Smooth muscle cell (in vitro differentiated cells): Measurements from ENCODE around the gene IRF5. TPM values are rescaled to one million over a fixed set of nuclear protein-coding genes. Genes with fewer than 3 reads are reported as not detected.

Source experiments
- DNase-seq: peaks from one replicate; lab custom pipeline; 2025; ENCODE audit not compliant: unreplicated experiment; lab: John Stamatoyannopoulos, UW
- H2AFZ ChIP-seq: fragments of 200-600 bp; sonication (generic); 2 replicates; pipeline ENCODE4 v1.6.0; 2016; ENCODE audit warnings: antibody characterized with exemption, low read depth, mild to moderate bottlenecking
- H3F3A ChIP-seq: fragments of 200-600 bp; sonication (generic); 2 replicates; pipeline ENCODE4 v1.6.0; 2017; ENCODE audit warnings: antibody characterized with exemption, low read depth
- H3K27ac ChIP-seq: fragments of 200-600 bp; sonication (generic); 2 replicates; pipeline ENCODE4 v1.5.1; 2016; ENCODE audit warnings: low read depth, mild to moderate bottlenecking
- H3K27me3 ChIP-seq: fragments of 200-600 bp; sonication (generic); 2 replicates; pipeline ENCODE4 v1.6.1; 2016; ENCODE audit warnings: low read depth, mild to moderate bottlenecking
- H3K36me3 ChIP-seq: fragments of 200-600 bp; sonication (generic); 2 replicates; pipeline ENCODE4 v1.5.1; 2016; ENCODE audit warnings: low read depth
- H3K4me1 ChIP-seq: fragments of 200-600 bp; sonication (generic); 2 replicates; pipeline ENCODE4 v1.5.1; 2016; ENCODE audit warnings: low read depth
- H3K4me2 ChIP-seq: fragments of 200-600 bp; sonication (generic); 2 replicates; pipeline ENCODE4 v1.6.0; 2016; ENCODE audit warnings: mild to moderate bottlenecking
- H3K4me3 ChIP-seq: fragments of 200-600 bp; sonication (generic); 2 replicates; pipeline ENCODE4 v1.5.1; 2016; ENCODE audit warnings: mild to moderate bottlenecking
- H3K79me2 ChIP-seq: fragments of 200-600 bp; sonication (generic); 2 replicates; pipeline ENCODE4 v1.6.0; 2016; ENCODE audit warnings: low read depth, mild to moderate bottlenecking
- H3K9ac ChIP-seq: fragments of 200-600 bp; sonication (generic); 2 replicates; pipeline ENCODE4 v1.6.0; 2016; ENCODE audit warnings: low read depth
- H3K9me3 ChIP-seq: fragments of 200-600 bp; sonication (generic); replicated peaks from 2 replicates; pipeline ENCODE4 v1.5.1; 2016; ENCODE audit warnings: low read depth
- H4K20me1 ChIP-seq: fragments of 200-600 bp; sonication (generic); 2 replicates; pipeline ENCODE4 v1.6.0; 2016; ENCODE audit warnings: low read depth
- WGBS: methylation state at CpG from one replicate; pipeline ENCODE4 v1.1.7; 2016; ENCODE audit warnings: low lambda C conversion rate; 5-methylcytosine and 5-hydroxymethylcytosine counted together
- polyA plus RNA-seq: library from polyadenylated mRNA; unstranded; fragments of >200 nt; fragmentation: Nextera tagmentation; extraction: Ambion mirVana; gene quantifications from 2 replicates; pipeline ENCODE4 v1.2.1, GENCODE V29; 2016
- total RNA-seq: library from RNA; depleted of rRNA; stranded (reverse); fragments of >200 nt; gene quantifications from 2 replicates; pipeline ENCODE4 v1.2.3, GENCODE V29; 2014
- TF ChIP-seq, protein P1 (sequence below): fragments of 200-600 bp; sonication (generic); IDR thresholded peaks from 2 replicates; pipeline ENCODE4 v1.5.1; 2017; ENCODE audit warnings: borderline replicate concordance, mild to moderate bottlenecking, antibody characterized with exemption; ENCODE audit not compliant: insufficient read depth, poor library complexity, severe bottlenecking

Gene IRF5
- total and polyA plus RNA-seq, 2 experiments from 2014 or later, result 0.35 to 0.76 TPM

DNA sequence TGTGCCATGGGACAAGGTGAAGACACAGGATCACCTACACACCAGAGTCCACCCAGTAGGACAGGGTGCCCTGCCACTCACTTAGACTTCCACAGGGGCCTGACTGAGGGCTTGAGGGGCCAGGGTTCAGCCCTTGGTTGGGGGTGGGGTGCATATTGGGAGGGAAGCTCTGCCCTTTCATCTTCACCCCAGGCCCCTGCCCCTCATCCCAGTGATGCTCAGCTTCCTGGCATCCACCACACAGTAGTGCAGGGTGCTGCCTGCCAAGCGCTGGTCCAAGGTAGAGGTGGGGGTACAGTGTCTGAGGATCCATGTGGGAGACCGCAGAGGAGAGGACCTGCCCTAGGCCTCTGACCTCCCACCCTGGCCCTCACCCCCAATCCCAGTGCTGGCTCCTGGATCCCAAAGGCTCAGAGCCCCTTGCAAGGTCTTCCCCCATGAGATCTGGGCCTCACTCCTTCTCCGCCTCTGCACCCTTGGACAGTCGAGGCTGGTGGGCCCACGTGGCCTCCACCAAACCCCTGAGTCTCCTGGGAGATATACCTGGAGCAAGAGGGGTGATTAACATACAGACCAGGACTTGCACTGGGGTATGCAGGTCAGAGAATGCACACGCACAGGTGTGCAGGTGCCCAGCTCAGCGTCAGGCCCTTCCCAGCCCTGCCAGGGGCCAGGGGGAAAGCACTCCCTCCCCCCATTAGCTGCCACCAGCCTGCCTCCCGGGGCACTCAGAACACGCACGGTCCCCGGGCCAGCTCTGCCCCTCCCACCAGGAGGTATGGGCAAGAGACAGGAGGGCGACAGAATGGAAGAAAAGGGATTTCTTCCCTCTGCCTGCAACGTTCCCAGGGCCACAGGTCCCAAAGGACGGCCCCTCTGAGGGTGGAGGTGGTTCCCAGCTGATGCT, 8.6 kb upstream of the IRF5 start:
- H3F3A ChIP-seq, result no peaks in the 10 kb centered on the region
- H3K4me3 ChIP-seq, result no peak overlapping the region
- H3K79me2 ChIP-seq, result no peaks in the 10 kb centered on the region
- H3K9me3 ChIP-seq, result no peaks in the 10 kb centered on the region
- TF ChIP-seq, protein P1, sequence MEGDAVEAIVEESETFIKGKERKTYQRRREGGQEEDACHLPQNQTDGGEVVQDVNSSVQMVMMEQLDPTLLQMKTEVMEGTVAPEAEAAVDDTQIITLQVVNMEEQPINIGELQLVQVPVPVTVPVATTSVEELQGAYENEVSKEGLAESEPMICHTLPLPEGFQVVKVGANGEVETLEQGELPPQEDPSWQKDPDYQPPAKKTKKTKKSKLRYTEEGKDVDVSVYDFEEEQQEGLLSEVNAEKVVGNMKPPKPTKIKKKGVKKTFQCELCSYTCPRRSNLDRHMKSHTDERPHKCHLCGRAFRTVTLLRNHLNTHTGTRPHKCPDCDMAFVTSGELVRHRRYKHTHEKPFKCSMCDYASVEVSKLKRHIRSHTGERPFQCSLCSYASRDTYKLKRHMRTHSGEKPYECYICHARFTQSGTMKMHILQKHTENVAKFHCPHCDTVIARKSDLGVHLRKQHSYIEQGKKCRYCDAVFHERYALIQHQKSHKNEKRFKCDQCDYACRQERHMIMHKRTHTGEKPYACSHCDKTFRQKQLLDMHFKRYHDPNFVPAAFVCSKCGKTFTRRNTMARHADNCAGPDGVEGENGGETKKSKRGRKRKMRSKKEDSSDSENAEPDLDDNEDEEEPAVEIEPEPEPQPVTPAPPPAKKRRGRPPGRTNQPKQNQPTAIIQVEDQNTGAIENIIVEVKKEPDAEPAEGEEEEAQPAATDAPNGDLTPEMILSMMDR, result no peak
- H3K9ac ChIP-seq, result no peak overlapping the region
- peaks cover under 1% of the 10 kb centered on the region for H3K27me3 ChIP-seq
- no peak overlapping the region for H3K4me2 ChIP-seq
- DNase-seq, result no peak
- no peaks in the 10 kb centered on the region for H3K4me1 ChIP-seq
- no peaks in the 10 kb centered on the region for H3K36me3 ChIP-seq
- no peak overlapping the region for H2AFZ ChIP-seq
- no peak overlapping the region for H3K27ac ChIP-seq
- WGBS, result 87% methylated on average over 14 of the region's 14 CpGs
- H4K20me1 ChIP-seq, result no peaks in the 10 kb centered on the region

DNA sequence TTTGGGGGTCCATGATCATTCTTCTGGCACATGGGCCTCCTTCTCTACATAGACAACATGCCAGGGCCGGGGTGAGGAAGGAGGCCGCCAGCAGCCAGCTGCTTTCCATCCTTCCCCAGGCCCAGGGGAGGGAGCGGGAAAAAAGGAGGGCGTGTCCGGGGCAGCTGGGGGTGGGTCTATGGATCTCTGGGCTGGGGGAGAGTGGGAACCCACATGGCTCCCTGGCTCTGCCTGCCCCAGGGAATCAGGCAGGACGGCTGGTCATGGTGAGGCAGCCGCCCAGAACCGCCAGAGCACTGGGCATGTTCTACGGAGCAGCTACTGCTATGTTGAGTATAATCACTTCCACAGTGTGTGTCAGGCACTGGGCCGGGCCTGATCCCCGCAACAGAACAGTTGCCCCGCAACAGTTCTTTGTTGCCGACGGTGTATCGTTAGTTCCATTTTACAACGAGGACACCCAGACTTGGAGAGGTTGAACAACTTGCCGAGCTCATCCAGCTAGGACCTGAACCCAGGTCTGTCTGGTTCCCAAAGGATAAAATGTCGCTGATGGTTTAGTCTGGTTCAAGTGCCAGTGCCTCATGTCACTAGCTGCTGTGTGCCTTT, 6.4 kb upstream of the IRF5 start:
- H3K4me2 ChIP-seq, result no peak overlapping the region
- H2AFZ ChIP-seq, result no peak overlapping the region
- TF ChIP-seq, protein P1, result no peak
- 94% methylated on average over 14 of the region's 18 CpGs for WGBS
- H3K27me3 ChIP-seq, result peaks cover 22% of the 10 kb centered on the region
- H3K9me3 ChIP-seq, result no peaks in the 10 kb centered on the region
- no peaks in the 10 kb centered on the region for H4K20me1 ChIP-seq
- no peaks in the 10 kb centered on the region for H3F3A ChIP-seq
- DNase-seq, result no peak
- H3K9ac ChIP-seq, result no peak overlapping the region
- no peaks in the 10 kb centered on the region for H3K36me3 ChIP-seq
- H3K4me1 ChIP-seq, result no peaks in the 10 kb centered on the region
- no peak overlapping the region for H3K27ac ChIP-seq
- no peaks in the 10 kb centered on the region for H3K79me2 ChIP-seq
- no peak overlapping the region for H3K4me3 ChIP-seq

DNA sequence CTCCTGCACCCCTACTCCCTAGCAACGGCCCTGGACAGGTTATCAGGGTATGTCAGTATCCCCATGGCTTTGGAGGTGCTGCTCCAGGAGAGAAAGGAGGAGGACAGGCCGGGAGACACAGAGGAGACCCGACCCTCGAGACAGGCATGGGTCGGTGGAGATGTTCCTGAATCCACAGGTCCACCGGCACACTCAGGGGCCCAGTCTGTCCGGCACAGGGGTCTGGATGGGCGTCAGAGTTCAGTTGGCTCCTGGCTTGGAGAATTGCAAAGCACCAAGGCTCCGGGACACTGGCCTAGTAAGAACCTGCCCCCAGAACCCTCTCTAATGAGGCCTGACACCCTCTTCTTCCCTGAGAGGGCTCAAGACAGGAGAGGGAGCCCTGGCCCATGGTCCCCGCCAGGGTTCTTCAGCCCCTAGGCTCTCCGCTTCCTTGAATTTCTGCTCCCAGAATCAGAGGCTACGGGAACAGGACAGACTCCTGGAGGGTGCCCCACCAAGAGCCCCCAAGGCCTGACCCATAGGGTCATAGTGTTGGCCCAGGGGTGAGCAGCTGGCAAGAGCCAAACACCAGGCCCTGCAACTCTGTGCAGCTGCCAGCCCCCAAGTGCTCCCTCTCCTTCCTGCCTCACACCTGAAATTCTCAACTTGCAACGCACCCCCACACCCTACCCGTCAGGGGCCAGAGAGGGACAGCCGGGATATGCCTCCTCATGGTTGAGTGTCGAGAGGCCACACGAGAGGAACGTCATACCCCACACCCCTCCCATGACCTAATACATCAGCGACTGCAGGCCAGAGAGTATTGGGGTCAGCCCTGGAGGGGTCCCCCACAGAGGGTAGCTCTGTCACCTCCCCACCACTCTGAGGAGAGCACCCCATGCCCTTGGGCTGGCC, 5.5 kb upstream of the IRF5 start:
- no peaks in the 10 kb centered on the region for H4K20me1 ChIP-seq
- H2AFZ ChIP-seq, result no peak overlapping the region
- TF ChIP-seq, protein P1, result no peak
- no peak overlapping the region for H3K9ac ChIP-seq
- no peaks in the 10 kb centered on the region for H3K4me1 ChIP-seq
- H3K9me3 ChIP-seq, result no peaks in the 10 kb centered on the region
- H3K4me2 ChIP-seq, result no peak overlapping the region
- 91% methylated on average over 19 of the region's 19 CpGs for WGBS
- no peaks in the 10 kb centered on the region for H3K36me3 ChIP-seq
- no peak for DNase-seq
- no peaks in the 10 kb centered on the region for H3F3A ChIP-seq
- no peaks in the 10 kb centered on the region for H3K79me2 ChIP-seq
- H3K4me3 ChIP-seq, result no peak overlapping the region
- peaks cover 32% of the 10 kb centered on the region for H3K27me3 ChIP-seq
- H3K27ac ChIP-seq, result no peak overlapping the region
